Measurements from ENCODE around the gene EP400.
"Not testable (repeated sequence)": the region's sequence is repeated elsewhere in the genome, so short reads cannot be mapped to it uniquely, and the experiment has no call there.

Gene EP400

GRCh38 chr12:131960590-131961325 is 11.0 kb downstream of the EP400 start:
- Mint-ChIP-seq H3K36me3 (ENCODE audit: low read depth) (peaks cover 23% of the 10 kb centered on the region), H3K4me1 (ENCODE audit: low read depth) (peaks cover 30% of the 10 kb centered on the region)
- H3K27me3 Mint-ChIP-seq (ENCODE audit: low read depth); H3K27ac Mint-ChIP-seq; H3K9me3 Mint-ChIP-seq; H3K4me3 Mint-ChIP-seq; DNase-seq (ENCODE audit: low spot score): not testable (repeated sequence)

- H3K9me3 Mint-ChIP-seq; H3K27me3 Mint-ChIP-seq (ENCODE audit: low read depth); H3K27ac Mint-ChIP-seq; H3K4me3 Mint-ChIP-seq; DNase-seq (ENCODE audit: low spot score): not testable (repeated sequence)
- peaks cover 20% of the 10 kb centered on the region for H3K36me3 Mint-ChIP-seq (ENCODE audit: low read depth)
- peaks cover 24% of the 10 kb centered on the region for H3K4me1 Mint-ChIP-seq (ENCODE audit: low read depth)
These were observed 11.6 kb downstream of the EP400 start for GRCh38 chr12:131961328-131961727.

- H3K9me3 Mint-ChIP-seq = no peaks in the 10 kb centered on the region
- H3K4me3 Mint-ChIP-seq = no peak overlapping the region
- peaks cover 22% of the 10 kb centered on the region for H3K4me1 Mint-ChIP-seq (ENCODE audit: low read depth)
- H3K27ac Mint-ChIP-seq = no peak overlapping the region
- H3K27me3 Mint-ChIP-seq (ENCODE audit: low read depth) = no peaks in the 10 kb centered on the region
- no peak for DNase-seq (ENCODE audit: low spot score)
- H3K36me3 Mint-ChIP-seq (ENCODE audit: low read depth) = peaks cover 20% of the 10 kb centered on the region
These were observed 12.3 kb downstream of the EP400 start for GRCh38 chr12:131962069-131962468.

GRCh38 chr12:131963381-131963780 is 13.6 kb downstream of the EP400 start:
- Mint-ChIP-seq H3K4me3 (no peak overlapping the region), H3K27ac (no peak overlapping the region), H3K4me1 (ENCODE audit: low read depth) (peaks cover 17% of the 10 kb centered on the region), H3K9me3 (no peaks in the 10 kb centered on the region), H3K27me3 (ENCODE audit: low read depth) (no peaks in the 10 kb centered on the region), H3K36me3 (ENCODE audit: low read depth) (peaks cover 20% of the 10 kb centered on the region)
- no peak for DNase-seq (ENCODE audit: low spot score)

- Mint-ChIP-seq H3K27me3 (ENCODE audit: low read depth) (no peaks in the 10 kb centered on the region), H3K4me1 (ENCODE audit: low read depth) (peaks cover 20% of the 10 kb centered on the region), H3K36me3 (ENCODE audit: low read depth) (peaks cover 20% of the 10 kb centered on the region), H3K27ac (no peak overlapping the region), H3K4me3 (no peak overlapping the region), H3K9me3 (no peaks in the 10 kb centered on the region)
- DNase-seq (ENCODE audit: low spot score) = no peak
These were observed 15.3 kb downstream of the EP400 start for GRCh38 chr12:131965073-131965472.

- DNase-seq (ENCODE audit: low spot score) = no peak
- Mint-ChIP-seq H3K27me3 (ENCODE audit: low read depth) (no peaks in the 10 kb centered on the region), H3K36me3 (ENCODE audit: low read depth) (no peaks in the 10 kb centered on the region), H3K4me3 (no peak overlapping the region), H3K9me3 (no peaks in the 10 kb centered on the region), H3K4me1 (ENCODE audit: low read depth) (peaks cover 8% of the 10 kb centered on the region), H3K27ac (no peak overlapping the region)
These were observed 21.5 kb downstream of the EP400 start for GRCh38 chr12:131971226-131971625.

- no peak for DNase-seq (ENCODE audit: low spot score)
- peaks cover 5% of the 10 kb centered on the region for H3K36me3 Mint-ChIP-seq (ENCODE audit: low read depth)
- H3K9me3 Mint-ChIP-seq = no peaks in the 10 kb centered on the region
- H3K27me3 Mint-ChIP-seq (ENCODE audit: low read depth) = no peaks in the 10 kb centered on the region
- H3K4me1 Mint-ChIP-seq (ENCODE audit: low read depth) = peaks cover 4% of the 10 kb centered on the region
- H3K4me3 Mint-ChIP-seq = no peak overlapping the region
- no peak overlapping the region for H3K27ac Mint-ChIP-seq
These were observed 25.5 kb downstream of the EP400 start for GRCh38 chr12:131975228-131975627.

- Mint-ChIP-seq H3K36me3 (ENCODE audit: low read depth) (peaks cover 14% of the 10 kb centered on the region), H3K4me3 (no peak overlapping the region), H3K9me3 (no peaks in the 10 kb centered on the region), H3K4me1 (ENCODE audit: low read depth) (peaks cover 4% of the 10 kb centered on the region), H3K27me3 (ENCODE audit: low read depth) (no peaks in the 10 kb centered on the region), H3K27ac (no peak overlapping the region)
- no peak for DNase-seq (ENCODE audit: low spot score)
These were observed 29.9 kb downstream of the EP400 start for GRCh38 chr12:131979606-131980005.

- H3K27ac Mint-ChIP-seq = no peak overlapping the region
- H3K4me3 Mint-ChIP-seq = no peak overlapping the region
- DNase-seq (ENCODE audit: low spot score) = no peak
- peaks cover 14% of the 10 kb centered on the region for H3K36me3 Mint-ChIP-seq (ENCODE audit: low read depth)
- H3K9me3 Mint-ChIP-seq = no peaks in the 10 kb centered on the region
- peaks cover 4% of the 10 kb centered on the region for H3K4me1 Mint-ChIP-seq (ENCODE audit: low read depth)
- H3K27me3 Mint-ChIP-seq (ENCODE audit: low read depth) = no peaks in the 10 kb centered on the region
These were observed 30.5 kb downstream of the EP400 start for GRCh38 chr12:131980263-131980662.

- Mint-ChIP-seq H3K36me3 (ENCODE audit: low read depth) (peaks cover 15% of the 10 kb centered on the region), H3K4me3 (no peak overlapping the region), H3K27me3 (ENCODE audit: low read depth) (no peaks in the 10 kb centered on the region), H3K9me3 (no peaks in the 10 kb centered on the region), H3K4me1 (ENCODE audit: low read depth) (peaks cover 4% of the 10 kb centered on the region), H3K27ac (no peak overlapping the region)
- no peak for DNase-seq (ENCODE audit: low spot score)
These were observed 31.6 kb downstream of the EP400 start for GRCh38 chr12:131981388-131981787.

GRCh38 chr12:131982041-131982440 is 32.3 kb downstream of the EP400 start:
- no peaks in the 10 kb centered on the region for H3K27me3 Mint-ChIP-seq (ENCODE audit: low read depth)
- H3K36me3 Mint-ChIP-seq (ENCODE audit: low read depth) = peaks cover 21% of the 10 kb centered on the region
- H3K4me3 Mint-ChIP-seq = no peak overlapping the region
- H3K4me1 Mint-ChIP-seq (ENCODE audit: low read depth) = peaks cover 4% of the 10 kb centered on the region
- no peaks in the 10 kb centered on the region for H3K9me3 Mint-ChIP-seq
- no peak overlapping the region for H3K27ac Mint-ChIP-seq
- no peak for DNase-seq (ENCODE audit: low spot score)

- H3K27me3 Mint-ChIP-seq (ENCODE audit: low read depth) = no peaks in the 10 kb centered on the region
- H3K27ac Mint-ChIP-seq = no peak overlapping the region
These were observed 33.3 kb downstream of the EP400 start for GRCh38 chr12:131983026-131983425.

GRCh38 chr12:131983554-131983953 is 33.8 kb downstream of the EP400 start:
- Mint-ChIP-seq H3K4me1 (ENCODE audit: low read depth) (peaks cover 4% of the 10 kb centered on the region), H3K9me3 (no peaks in the 10 kb centered on the region), H3K27me3 (ENCODE audit: low read depth) (no peaks in the 10 kb centered on the region), H3K36me3 (ENCODE audit: low read depth) (peaks cover 23% of the 10 kb centered on the region), H3K4me3 (no peak overlapping the region), H3K27ac (no peak overlapping the region)
- DNase-seq (ENCODE audit: low spot score) = no peak

More at GRCh38 chr12:131983026-131983425, 33.3 kb downstream of the EP400 start:
- Mint-ChIP-seq H3K4me3 (no peak overlapping the region), H3K36me3 (ENCODE audit: low read depth) (peaks cover 23% of the 10 kb centered on the region), H3K9me3 (no peaks in the 10 kb centered on the region), H3K4me1 (ENCODE audit: low read depth) (peaks cover 4% of the 10 kb centered on the region)
- DNase-seq (ENCODE audit: low spot score) = no peak

GRCh38 chr12:131984334-131984733 is 34.6 kb downstream of the EP400 start:
- no peak overlapping the region for H3K27ac Mint-ChIP-seq
- H3K4me1 Mint-ChIP-seq (ENCODE audit: low read depth) = peaks cover 4% of the 10 kb centered on the region
- no peak overlapping the region for H3K4me3 Mint-ChIP-seq
- no peaks in the 10 kb centered on the region for H3K27me3 Mint-ChIP-seq (ENCODE audit: low read depth)
- DNase-seq (ENCODE audit: low spot score) = no peak
- peaks cover 27% of the 10 kb centered on the region for H3K36me3 Mint-ChIP-seq (ENCODE audit: low read depth)
- H3K9me3 Mint-ChIP-seq = no peaks in the 10 kb centered on the region

GRCh38 chr12:131985510-131985875 is 35.8 kb downstream of the EP400 start:
- H3K4me1 Mint-ChIP-seq (ENCODE audit: low read depth); H3K9me3 Mint-ChIP-seq; H3K27me3 Mint-ChIP-seq (ENCODE audit: low read depth); H3K27ac Mint-ChIP-seq; H3K4me3 Mint-ChIP-seq; DNase-seq (ENCODE audit: low spot score): not testable (repeated sequence)
- H3K36me3 Mint-ChIP-seq (ENCODE audit: low read depth) = peaks cover 26% of the 10 kb centered on the region

All from T-helper 2 cell treated with Interferon-gamma antibody and Interleukin-4, amounts not matched to agents 5 μg/mL and 100 μg/mL, for 36 hours (primary cell).